ENCODE measurements around the gene FLRT2.

The FLRT2 gene

GRCh38 chr14:85660243-85660922 lies 130.4 kb downstream of the FLRT2 start:
- DNase-seq (ENCODE audit: low read depth in 2 of 2): no peak

GRCh38 chr14:85662096-85662495 lies 132.2 kb downstream of the FLRT2 start:
- no peak for DNase-seq (ENCODE audit: low read depth in 2 of 2)

GRCh38 chr14:85663256-85663655 lies 133.3 kb downstream of the FLRT2 start:
- DNase-seq (ENCODE audit: low read depth in 2 of 2): no peak

GRCh38 chr14:85663667-85664066 lies 133.7 kb downstream of the FLRT2 start:
- DNase-seq (ENCODE audit: low read depth in 2 of 2): no peak

GRCh38 chr14:85675957-85676356 lies 146.0 kb downstream of the FLRT2 start:
- DNase-seq (ENCODE audit: low read depth in 2 of 2): no peak

GRCh38 chr14:85686908-85687307 lies 157.0 kb downstream of the FLRT2 start:
- no peak for DNase-seq (ENCODE audit: low read depth in 2 of 2)

GRCh38 chr14:85687456-85687855 lies 157.5 kb downstream of the FLRT2 start:
- DNase-seq (ENCODE audit: low read depth in 2 of 2): no peak

GRCh38 chr14:85688006-85688405 lies 158.1 kb downstream of the FLRT2 start:
- DNase-seq (ENCODE audit: low read depth in 2 of 2): peak; percentile 51 to 57

- no peak for DNase-seq (ENCODE audit: low read depth in 2 of 2)
These were observed 165.4 kb downstream of the FLRT2 start for GRCh38 chr14:85695300-85695699.

GRCh38 chr14:85701116-85701515 lies 171.2 kb downstream of the FLRT2 start:
- no peak for DNase-seq (ENCODE audit: low read depth in 2 of 2)

GRCh38 chr14:85701763-85702162 lies 171.8 kb downstream of the FLRT2 start:
- DNase-seq (ENCODE audit: low read depth in 2 of 2): no peak

- DNase-seq (ENCODE audit: low read depth in 2 of 2): no peak
These were observed 172.2 kb downstream of the FLRT2 start for GRCh38 chr14:85702191-85702590.

GRCh38 chr14:85702997-85703396 lies 173.1 kb downstream of the FLRT2 start:
- peak; percentile 31 to 41 for DNase-seq (ENCODE audit: low read depth in 2 of 2)

All from fibroblast of skin of left quadriceps (primary cell).